ENCODE measurements around the gene SLC35B2. TPM values are rescaled to one million over a fixed set of nuclear protein-coding genes. Genes with fewer than 3 reads are reported as not detected.

The SLC35B2 gene
- total and polyA plus RNA-seq, 9 of the 15 experiments (the other 6 are each of a cell fraction or from before 2014, with no cell fraction given), result 14.5 to 59.1 (median 47.1) TPM

DNA sequence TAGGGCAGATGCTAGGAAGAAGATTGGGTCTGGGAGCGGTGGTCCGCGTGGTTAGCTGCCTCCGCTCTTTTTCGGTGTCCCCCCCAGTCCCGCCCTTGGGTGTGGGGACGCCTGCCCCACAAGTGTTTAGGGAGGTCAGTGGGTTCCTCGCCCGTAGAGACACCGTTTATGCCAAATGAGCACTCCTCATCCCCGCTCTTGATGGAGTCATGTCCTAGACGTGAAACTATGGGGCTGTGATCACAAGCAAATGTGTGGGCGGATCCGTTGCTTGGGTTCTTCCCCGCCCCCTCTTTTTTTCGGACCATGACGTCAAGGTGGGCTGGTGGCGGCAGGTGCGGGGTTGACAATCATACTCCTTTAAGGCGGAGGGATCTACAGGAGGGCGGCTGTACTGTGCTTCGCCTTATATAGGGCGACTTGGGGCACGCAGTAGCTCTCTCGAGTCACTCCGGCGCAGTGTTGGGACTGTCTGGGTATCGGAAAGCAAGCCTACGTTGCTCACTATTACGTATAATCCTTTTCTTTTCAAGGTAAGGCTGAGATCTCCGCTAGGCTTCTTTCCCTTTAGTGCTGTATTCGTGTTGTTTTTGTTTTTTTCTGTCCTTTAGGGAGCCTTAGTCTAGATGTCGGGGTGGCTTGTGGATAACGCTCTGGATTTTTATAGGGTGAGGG, 10.5 kb downstream of the SLC35B2 start, which contains the start of gene HSP90AB1 (continued):
- TF ChIP-seq, protein P1, sequence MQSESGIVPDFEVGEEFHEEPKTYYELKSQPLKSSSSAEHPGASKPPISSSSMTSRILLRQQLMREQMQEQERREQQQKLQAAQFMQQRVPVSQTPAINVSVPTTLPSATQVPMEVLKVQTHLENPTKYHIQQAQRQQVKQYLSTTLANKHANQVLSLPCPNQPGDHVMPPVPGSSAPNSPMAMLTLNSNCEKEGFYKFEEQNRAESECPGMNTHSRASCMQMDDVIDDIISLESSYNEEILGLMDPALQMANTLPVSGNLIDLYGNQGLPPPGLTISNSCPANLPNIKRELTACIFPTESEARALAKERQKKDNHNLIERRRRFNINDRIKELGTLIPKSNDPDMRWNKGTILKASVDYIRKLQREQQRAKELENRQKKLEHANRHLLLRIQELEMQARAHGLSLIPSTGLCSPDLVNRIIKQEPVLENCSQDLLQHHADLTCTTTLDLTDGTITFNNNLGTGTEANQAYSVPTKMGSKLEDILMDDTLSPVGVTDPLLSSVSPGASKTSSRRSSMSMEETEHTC (IDR thresholded peaks at IDR 0.05), result 0 out of 2 replicates have a peak, but pooled peaks have one; percentile 2
- TF ChIP-seq, protein P2, sequence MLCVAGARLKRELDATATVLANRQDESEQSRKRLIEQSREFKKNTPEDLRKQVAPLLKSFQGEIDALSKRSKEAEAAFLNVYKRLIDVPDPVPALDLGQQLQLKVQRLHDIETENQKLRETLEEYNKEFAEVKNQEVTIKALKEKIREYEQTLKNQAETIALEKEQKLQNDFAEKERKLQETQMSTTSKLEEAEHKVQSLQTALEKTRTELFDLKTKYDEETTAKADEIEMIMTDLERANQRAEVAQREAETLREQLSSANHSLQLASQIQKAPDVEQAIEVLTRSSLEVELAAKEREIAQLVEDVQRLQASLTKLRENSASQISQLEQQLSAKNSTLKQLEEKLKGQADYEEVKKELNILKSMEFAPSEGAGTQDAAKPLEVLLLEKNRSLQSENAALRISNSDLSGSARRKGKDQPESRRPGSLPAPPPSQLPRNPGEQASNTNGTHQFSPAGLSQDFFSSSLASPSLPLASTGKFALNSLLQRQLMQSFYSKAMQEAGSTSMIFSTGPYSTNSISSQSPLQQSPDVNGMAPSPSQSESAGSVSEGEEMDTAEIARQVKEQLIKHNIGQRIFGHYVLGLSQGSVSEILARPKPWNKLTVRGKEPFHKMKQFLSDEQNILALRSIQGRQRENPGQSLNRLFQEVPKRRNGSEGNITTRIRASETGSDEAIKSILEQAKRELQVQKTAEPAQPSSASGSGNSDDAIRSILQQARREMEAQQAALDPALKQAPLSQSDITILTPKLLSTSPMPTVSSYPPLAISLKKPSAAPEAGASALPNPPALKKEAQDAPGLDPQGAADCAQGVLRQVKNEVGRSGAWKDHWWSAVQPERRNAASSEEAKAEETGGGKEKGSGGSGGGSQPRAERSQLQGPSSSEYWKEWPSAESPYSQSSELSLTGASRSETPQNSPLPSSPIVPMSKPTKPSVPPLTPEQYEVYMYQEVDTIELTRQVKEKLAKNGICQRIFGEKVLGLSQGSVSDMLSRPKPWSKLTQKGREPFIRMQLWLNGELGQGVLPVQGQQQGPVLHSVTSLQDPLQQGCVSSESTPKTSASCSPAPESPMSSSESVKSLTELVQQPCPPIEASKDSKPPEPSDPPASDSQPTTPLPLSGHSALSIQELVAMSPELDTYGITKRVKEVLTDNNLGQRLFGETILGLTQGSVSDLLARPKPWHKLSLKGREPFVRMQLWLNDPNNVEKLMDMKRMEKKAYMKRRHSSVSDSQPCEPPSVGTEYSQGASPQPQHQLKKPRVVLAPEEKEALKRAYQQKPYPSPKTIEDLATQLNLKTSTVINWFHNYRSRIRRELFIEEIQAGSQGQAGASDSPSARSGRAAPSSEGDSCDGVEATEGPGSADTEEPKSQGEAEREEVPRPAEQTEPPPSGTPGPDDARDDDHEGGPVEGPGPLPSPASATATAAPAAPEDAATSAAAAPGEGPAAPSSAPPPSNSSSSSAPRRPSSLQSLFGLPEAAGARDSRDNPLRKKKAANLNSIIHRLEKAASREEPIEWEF (CRISPR knock-in tag; IDR thresholded peaks at IDR 0.05), result no peak
- TF ChIP-seq FOXJ3 (CRISPR knock-in tag; IDR thresholded peaks at IDR 0.05) (no peak), NFE2L1 (tag; IDR thresholded peaks at IDR 0.05; ENCODE audit: borderline replicate concordance, low read depth) (no peak), TSC22D4 (tag; IDR thresholded peaks at IDR 0.05) (no peak), DDX20 (tag; IDR thresholded peaks at IDR 0.05; ENCODE audit: low read depth) (no peak), SIN3B (IDR thresholded peaks at IDR 0.05; ENCODE audit: low read depth) (no peak), CHD1 (IDR thresholded peaks at IDR 0.05; ENCODE audit: low read length) (peak; percentile 98), ERF (CRISPR knock-in tag; IDR thresholded peaks at IDR 0.05) (no peak), ESRRA (IDR thresholded peaks at IDR 0.05; ENCODE audit: borderline replicate concordance, low read depth) (no peak; the same call in 1 of the 2 replicates), PYGO2 (tag; IDR thresholded peaks at IDR 0.05) (peak; percentile 17; the same call in 1 of the 2 replicates), MCM3 (IDR thresholded peaks at IDR 0.05) (no peak), ZNF586 (CRISPR knock-in tag; conservative IDR thresholded peaks at IDR 0.05) (no peak)
- TF ChIP-seq, protein P3, sequence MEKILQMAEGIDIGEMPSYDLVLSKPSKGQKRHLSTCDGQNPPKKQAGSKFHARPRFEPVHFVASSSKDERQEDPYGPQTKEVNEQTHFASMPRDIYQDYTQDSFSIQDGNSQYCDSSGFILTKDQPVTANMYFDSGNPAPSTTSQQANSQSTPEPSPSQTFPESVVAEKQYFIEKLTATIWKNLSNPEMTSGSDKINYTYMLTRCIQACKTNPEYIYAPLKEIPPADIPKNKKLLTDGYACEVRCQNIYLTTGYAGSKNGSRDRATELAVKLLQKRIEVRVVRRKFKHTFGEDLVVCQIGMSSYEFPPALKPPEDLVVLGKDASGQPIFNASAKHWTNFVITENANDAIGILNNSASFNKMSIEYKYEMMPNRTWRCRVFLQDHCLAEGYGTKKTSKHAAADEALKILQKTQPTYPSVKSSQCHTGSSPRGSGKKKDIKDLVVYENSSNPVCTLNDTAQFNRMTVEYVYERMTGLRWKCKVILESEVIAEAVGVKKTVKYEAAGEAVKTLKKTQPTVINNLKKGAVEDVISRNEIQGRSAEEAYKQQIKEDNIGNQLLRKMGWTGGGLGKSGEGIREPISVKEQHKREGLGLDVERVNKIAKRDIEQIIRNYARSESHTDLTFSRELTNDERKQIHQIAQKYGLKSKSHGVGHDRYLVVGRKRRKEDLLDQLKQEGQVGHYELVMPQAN (IDR thresholded peaks at IDR 0.05; ENCODE audit: borderline replicate concordance), result no peak; the same call in 1 of the 2 replicates
- TF ChIP-seq, protein P4, sequence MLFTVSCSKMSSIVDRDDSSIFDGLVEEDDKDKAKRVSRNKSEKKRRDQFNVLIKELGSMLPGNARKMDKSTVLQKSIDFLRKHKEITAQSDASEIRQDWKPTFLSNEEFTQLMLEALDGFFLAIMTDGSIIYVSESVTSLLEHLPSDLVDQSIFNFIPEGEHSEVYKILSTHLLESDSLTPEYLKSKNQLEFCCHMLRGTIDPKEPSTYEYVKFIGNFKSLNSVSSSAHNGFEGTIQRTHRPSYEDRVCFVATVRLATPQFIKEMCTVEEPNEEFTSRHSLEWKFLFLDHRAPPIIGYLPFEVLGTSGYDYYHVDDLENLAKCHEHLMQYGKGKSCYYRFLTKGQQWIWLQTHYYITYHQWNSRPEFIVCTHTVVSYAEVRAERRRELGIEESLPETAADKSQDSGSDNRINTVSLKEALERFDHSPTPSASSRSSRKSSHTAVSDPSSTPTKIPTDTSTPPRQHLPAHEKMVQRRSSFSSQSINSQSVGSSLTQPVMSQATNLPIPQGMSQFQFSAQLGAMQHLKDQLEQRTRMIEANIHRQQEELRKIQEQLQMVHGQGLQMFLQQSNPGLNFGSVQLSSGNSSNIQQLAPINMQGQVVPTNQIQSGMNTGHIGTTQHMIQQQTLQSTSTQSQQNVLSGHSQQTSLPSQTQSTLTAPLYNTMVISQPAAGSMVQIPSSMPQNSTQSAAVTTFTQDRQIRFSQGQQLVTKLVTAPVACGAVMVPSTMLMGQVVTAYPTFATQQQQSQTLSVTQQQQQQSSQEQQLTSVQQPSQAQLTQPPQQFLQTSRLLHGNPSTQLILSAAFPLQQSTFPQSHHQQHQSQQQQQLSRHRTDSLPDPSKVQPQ (CRISPR knock-in tag; IDR thresholded peaks at IDR 0.05; ENCODE audit: borderline replicate concordance), result no peak

Measured in K562 (cell line).